Stimulated activated naive CD4-positive, alpha-beta T cell treated with Interleukin-2 at 50 U/mL for 16 hours (primary cell): Measurements from ENCODE around the gene CYSTM1.

Experiments used
- DNase-seq: peaks from one replicate; lab custom pipeline; 2025; lab: John Stamatoyannopoulos, UW

The CYSTM1 gene

GRCh38 chr5:140208065-140208464 lies 33.1 kb downstream of the CYSTM1 start:
- no peak for DNase-seq

- DNase-seq = no peak
Observed at GRCh38 chr5:140213370-140213983, 38.5 kb downstream of the CYSTM1 start.

DNA sequence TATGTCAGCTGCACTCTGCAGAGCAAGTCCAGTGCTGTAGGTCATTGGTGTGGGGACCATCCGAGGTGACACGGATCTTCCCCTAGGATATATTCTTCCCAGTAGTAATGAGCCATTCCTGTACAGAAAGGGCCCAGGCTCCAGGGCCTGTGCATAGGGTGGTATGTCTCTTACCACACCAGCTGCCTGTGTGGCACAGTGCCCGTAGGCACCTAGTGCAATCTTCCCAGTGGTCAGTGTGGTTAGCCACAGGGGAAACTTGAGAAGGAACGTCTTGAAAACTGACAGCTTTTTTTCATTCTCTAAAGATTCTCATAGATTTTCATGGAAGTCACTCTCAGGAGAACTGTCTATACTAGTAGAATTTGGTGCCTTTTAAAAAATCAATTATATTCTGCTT lies 39.8 kb downstream of the CYSTM1 start:
- DNase-seq = no peak

GRCh38 chr5:140215276-140215675 lies 40.3 kb downstream of the CYSTM1 start:
- no peak for DNase-seq

DNA sequence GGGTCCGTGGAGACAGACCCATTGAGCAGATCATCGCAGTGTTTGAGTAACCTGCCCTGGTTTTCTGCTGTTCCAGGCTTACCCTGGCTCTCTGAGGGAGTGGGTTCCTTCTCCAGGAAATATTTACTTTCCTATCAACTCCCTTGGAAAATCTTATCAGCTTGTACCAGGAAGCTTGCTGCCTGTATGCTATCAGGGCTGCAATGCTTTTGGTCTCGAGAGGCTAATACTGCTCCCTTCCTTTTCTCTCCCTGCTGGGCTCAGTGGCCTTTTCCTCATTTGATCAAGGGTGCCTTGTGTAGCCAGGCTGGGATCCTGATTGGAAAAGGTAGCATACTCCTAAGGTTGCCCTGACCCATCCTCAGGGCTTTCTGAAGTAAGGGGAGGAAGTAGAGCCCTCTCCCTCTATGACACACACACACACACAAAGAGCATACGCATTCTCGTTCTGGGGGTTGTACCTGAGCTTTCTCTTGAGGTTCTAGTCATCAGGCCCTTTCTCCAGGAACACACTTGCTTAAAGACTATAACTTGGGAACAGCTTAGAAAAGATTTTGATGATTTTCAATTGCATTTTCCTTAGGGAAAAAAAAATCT lies 41.6 kb downstream of the CYSTM1 start:
- no peak for DNase-seq

DNA sequence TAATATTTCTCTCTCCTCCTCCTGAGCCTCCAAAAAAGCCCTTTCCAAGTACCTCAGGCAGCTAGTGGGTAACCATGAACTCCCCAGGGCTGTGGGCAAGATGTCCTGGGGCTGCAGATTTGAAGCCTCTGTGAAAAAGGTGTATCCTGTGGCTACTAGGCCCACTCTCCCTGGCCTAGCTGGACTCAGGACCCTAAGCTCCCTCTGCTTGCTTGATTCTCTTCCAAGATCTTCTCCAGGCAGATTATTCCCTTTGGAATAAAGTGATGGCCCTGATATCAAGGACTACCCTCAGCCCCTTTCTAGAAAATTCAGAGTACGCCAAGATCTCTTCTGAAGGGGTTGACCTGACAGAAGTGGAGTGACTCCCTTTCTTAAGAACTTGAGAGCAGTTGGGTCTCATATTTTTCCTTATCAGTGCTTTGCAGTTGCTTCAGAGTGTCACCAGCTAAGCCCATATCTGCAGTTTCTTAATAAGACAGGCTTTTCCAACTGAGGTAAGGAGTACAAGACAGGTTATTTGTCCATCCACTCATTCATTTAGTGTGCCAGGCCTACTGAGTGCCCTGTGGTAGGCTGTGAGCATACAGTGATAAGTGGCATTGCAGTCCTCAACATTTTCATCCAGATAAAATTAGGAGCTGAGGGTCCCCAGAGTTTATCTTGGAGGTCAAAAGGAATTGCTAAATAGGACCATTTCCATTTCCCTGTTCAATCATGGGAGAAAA lies 42.5 kb downstream of the CYSTM1 start:
- DNase-seq = no peak

DNA sequence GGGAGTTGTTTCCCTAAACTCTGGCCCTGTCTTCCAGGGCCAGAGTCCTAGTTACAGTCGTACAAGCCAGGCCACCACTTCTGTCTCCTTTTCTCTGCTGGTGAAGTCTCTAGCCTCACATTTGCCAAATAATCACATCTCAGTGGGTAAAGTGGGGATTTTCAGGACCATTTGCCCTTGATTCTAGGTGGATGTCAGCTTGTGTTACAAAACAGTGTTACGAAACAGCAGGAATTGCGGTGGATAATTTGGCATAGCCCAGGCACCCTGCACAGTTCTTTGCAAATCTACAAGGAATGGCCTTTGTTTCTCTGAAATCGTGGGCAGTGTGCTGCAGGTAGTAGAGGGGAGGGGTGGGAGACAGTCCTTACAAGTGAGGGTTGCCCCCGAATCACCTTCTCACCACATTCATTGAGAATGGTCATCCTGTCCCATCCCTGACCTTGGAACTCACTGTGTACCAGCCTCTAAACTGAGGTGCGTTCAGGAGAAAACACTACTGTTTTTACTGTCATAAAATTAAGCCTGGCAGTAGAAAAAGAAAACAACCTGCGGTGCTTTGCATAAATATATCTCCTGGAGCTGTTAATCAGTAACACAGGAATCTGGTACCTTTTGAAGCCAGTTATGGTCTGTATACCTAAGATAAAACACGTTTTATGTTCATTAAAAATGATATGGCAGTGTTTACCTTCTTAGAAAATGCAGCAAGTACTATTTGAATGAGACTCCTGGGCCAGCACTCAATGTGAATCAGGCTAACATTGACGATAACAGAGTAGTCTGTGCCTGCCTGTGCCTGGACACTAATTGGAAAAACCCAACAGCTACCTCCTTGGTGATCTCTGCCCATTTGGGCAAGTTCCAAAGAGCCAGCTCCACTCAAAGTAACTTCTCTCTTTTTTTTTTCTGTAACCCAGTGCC lies 44.3 kb downstream of the CYSTM1 start:
- no peak for DNase-seq

- DNase-seq = no peak
Observed at GRCh38 chr5:140220032-140220697, 45.2 kb downstream of the CYSTM1 start.

DNA sequence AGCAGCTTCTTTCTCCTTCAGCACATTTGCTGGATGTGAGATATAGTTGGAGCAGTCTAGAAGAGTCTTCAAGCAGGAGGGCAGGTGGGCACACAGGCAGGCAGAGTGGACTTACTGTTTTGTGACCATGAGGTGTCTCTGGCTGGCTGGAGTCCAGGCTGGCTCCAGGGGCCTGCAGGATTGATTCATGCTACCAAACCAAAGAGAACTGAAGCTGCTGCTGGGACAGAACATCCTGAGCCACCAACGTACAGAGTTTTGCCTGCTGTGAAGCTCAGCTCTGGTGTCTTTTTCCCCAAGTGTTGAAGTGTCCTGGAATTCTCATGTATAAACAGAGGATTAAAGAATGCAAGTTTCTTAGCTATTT lies 45.7 kb downstream of the CYSTM1 start:
- no peak for DNase-seq

- no peak for DNase-seq
Observed at GRCh38 chr5:140221697-140222223, 46.8 kb downstream of the CYSTM1 start.

DNA sequence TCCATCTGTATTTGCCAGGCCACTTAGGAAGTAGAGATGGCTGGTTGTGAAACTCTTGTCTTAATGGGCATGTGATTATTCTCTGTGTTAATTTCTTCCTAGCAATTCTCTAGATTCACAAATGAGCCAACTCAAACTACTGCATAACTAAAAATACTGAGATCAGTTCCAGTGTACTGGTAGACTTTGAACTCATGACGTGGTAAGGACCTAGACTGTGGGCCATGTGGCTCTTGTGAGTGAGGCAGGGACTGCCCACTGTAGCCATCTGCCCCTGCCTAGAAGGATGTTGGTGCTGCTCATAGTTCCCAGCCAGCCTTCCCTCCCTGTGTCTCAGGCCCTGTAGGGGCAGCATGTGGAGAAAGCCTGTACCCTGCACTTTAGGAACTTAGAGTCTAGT lies 47.4 kb downstream of the CYSTM1 start:
- DNase-seq = no peak

- DNase-seq = no peak
Observed at GRCh38 chr5:140223567-140223966, 48.6 kb downstream of the CYSTM1 start.

GRCh38 chr5:140224658-140225057 lies 49.7 kb downstream of the CYSTM1 start:
- no peak for DNase-seq

DNA sequence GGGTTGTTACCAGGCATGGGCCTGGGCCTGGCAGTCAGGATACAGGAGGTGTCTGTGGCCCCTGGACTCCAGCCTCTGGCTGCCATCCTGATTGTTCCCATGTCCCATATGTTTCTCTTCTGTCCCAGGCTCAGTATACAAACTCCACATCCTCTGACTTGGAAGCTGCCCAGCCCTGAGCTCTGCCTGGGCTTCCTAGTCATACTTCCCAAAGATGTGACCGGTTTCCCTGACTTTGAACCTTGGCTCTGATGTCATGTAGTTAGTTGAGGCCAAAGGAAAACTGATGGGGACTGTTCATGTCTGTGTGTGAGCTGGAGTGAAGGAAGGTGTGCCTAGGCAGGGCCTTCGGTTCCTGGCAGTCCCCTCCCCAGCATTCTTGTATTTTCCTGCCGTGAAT lies 50.4 kb downstream of the CYSTM1 start:
- no peak for DNase-seq

DNA sequence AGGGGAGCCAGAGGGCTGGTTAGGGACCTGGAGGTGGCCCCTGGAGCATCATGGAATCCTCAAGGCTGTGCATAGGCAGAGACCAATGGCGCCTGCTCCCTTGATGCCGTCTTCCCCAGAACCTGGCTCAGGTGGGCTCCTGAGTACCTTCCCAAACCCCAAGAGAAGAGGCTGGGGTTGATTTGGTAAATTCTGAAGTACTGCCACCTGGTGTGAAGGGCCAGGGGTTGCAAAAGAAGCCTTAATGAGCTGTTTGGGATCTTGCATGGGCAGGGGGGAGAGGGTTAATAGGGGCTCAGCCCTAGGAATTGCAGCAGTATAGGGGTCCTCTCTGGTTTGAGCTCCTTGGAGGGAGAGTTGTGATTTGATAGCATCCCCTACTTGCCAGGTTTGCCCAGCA lies 52.1 kb downstream of the CYSTM1 start:
- DNase-seq = no peak

DNA sequence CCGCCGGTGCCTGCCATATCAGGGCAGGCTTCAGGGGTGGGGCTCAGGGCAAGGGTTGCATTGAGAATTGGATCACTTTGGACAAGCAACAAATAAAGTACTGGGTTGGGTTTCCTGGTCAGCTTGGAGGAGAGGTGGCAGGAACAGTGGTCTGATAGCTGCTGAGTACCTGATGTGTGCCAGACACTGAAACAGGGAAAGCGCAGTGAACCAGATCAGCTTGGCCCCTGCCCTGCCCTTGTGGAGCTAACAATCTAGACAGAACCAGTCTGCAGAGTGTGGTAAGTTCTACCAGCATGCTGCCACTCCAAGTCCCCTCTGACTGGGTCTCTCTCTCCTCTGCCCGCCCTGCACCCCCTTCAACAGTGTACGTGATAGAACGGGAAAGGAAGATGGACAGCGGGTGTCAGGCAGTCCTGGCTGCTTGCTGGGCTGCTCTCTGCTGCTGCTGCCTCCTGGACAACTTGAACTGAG lies 53.4 kb downstream of the CYSTM1 start:
- DNase-seq = no peak

- DNase-seq = no peak
Observed at GRCh38 chr5:140230373-140230772, 55.4 kb downstream of the CYSTM1 start.

DNA sequence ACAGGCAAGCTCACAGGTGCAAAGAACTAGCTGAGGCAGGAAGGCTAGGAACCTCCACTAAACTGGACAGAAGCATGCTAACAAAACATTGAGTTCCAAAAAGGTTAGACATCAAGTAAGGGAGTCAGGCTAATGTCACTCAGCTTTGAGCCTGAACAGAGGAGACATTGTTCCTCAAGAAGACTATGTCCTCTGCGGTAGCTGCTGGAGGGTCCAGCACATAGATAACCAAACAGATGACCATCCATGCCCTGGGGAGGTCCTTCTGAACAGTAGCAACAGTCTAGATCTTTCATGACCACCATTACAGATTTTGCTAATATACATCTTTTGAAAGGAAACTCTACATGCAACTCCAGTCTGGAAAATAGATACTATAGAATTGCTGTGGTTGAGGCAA lies 57.7 kb downstream of the CYSTM1 start:
- DNase-seq = no peak

DNA sequence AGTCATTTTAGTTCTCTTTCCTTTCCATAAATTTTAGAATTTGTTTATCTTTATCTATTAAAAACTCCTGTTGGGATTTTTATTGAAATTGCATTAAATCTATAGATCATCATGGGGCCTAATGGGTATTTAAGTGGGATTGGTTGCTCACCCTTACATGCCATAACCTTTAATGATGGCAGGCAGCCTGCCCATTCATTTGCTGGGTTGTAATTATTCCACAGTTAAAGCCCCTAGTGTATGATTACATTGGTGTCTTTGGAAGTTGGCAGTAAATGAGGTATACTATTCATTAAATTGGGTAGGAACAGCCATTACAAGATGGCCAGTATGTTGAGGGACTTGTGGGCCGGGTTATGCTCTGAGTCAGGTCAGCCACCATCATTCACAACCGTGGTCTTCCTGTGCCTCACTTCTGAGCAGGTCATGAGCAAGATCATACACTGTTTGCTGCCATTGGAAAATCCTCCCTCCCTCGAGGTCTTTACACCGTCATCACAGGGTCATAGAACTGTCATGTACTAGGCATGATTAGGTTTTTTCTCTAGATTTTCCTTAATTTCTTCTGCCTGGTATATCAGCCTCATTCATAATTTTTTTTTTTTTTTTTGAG lies 59.5 kb downstream of the CYSTM1 start:
- DNase-seq = no peak

DNA sequence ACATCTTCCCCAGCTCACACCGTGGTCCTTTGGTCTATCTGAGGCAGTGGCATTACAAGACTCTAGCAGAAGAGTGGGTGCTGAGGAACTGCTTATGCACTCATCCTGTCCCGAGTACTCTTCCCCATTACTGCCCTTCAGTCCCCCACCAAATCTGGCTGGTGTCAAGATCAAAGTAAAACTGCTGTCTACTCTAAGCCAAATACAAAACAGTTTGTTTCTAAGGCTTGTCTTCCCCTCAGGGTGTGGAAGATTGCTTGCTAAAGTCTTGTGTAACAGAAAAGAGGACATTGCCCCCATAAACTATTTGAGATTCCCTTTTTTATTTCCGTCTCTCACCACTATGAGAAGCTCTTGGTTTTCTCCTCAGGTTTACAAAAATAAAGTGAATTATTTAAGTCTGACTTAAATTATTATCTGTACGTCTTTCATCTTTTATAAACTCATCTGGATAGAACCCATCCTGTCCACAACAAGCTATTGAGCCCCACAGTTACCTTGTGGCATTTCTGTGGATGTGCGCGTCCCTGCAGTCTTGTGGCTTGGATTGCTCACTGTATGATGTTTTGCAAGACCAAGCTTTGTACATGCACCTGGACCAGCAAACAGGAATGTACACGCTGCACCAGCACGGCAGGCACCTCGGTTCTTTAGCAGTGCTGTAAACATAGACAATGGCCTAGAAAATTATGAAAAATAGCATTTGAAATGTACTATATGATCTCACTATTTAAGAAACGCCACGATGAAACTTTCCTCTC lies 61.0 kb downstream of the CYSTM1 start:
- DNase-seq = no peak
